ENCODE measurements around the gene DDN. TPM values are rescaled to one million over a fixed set of nuclear protein-coding genes. Genes with fewer than 3 reads are reported as not detected.
A peak's percentile ranks its signal among the peaks of the same experiment; 100 is the strongest.

Gene DDN
- total RNA-seq, 1 donor from 2014 or later: 0.12 TPM

DNA sequence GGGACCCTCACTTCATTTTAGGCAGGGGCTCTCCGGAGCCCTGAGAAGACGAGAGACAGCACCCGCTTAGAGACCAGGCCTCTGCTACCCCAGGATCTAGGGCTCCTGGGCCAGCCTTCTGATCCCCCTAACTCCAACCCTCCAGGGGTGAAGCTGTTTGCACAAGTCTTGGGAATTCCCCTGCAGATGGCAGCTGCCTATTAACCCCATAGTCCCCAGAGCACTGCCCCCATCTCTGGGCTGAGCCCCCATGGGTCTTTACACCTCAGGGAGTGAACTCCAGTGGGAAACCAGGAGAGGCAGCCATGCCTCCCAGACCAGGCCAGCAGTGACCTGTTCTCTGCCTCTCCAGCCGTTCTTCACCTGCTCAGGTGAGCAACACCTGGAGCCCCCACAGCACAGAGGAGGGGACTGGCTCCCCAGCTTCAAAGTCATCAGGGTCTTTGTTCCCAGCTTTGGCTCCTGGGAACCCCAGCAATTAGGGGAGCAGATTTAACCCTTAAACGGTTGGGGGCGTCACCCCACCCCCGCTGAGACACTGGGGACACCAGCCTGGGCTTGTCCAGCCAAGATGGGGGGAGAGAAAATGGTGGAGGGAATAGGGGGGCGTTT is 29.9 kb downstream of the DDN start:
- no peak for DNase-seq (ENCODE audit: extremely low read depth, low read depth, low spot score)

DNA sequence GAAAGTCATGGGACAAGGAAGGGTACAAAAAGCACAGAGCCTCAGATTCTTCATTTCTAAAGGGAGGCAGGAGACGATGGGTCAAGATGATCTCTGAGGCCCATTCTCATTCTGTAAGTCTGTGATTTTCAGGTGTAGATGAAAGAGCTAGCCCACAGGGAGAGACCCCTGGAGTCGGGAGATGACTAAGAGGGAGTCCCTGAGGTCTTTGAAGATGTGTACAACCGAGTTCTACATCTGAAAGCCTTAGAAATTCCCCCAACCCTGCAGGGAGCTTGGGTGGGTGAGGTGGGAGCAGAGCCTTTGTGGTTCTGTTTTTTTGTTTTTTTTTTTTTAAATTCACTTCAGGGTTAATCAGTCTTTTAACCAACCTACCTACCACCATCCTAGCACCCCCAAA is 30.7 kb downstream of the DDN start:
- no peak for DNase-seq (ENCODE audit: extremely low read depth, low read depth, low spot score)

DNA sequence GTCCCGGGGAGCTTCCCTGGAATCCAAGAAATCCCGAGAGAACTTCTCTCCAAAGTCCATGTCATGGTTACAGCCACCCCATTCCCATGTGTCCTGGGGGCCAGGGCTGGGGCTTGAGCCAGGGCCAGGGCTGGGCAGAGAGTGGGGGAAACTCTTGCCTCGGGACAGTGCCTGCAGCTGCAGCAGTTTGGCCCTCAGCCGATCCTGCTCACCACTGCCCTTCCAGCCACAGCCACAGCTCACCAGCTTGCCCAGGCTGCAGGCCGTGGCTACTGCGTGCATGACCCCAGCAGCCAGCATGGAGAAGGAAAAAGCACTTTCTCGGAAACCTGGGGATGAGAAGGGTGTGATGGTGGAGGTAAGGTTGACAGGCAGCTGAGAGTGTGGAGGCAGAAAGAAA is 31.2 kb downstream of the DDN start:
- DNase-seq (ENCODE audit: extremely low read depth, low read depth, low spot score): no peak

GRCh38 chr12:48966177-48966895 is 32.8 kb downstream of the DDN start:
- no peak for DNase-seq (ENCODE audit: extremely low read depth, low read depth, low spot score)

- DNase-seq (ENCODE audit: extremely low read depth, low read depth, low spot score): no peak
These were observed 33.8 kb downstream of the DDN start for GRCh38 chr12:48965298-48965838.

DNA sequence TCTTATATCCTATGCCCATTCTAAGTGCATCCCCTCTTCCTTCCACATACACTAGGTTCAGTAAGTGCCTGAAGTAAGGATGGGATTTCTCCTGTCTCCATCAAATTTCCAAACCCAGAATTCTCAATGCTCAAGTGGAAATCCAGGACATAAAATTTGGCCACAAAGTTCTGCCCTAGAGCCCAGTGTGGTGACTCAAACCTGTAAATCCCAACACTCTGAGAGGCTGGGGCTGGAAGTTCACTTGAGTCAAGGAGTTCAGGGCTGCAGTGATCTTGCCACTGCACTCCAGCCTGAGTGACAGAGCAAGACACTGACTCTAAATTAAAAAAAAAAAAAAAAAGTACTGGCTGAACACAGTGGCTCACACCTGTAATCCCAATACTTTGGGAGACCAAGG is 37.4 kb downstream of the DDN start:
- DNase-seq (ENCODE audit: extremely low read depth, low read depth, low spot score): no peak

DNA sequence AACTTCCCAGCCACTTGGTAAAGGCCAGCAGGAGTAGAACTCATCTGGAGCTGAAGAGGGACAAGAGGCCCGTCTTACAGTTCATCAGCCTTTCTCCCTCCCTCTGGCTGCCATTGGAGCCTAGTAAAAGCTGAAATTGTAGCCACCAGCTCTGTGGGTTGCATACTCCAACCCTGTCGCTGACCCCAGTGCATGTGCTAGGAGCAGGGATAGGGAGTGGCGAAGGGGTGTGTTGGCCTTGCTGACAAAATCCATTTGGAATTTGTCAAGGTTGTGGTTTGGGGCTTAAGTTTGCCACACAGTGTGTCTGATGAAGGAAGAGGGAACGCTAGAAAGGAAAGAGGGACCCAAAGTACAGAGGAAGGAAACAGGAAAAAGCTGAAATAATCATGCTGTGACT is 37.8 kb downstream of the DDN start:
- no peak for DNase-seq (ENCODE audit: extremely low read depth, low read depth, low spot score)

DNA sequence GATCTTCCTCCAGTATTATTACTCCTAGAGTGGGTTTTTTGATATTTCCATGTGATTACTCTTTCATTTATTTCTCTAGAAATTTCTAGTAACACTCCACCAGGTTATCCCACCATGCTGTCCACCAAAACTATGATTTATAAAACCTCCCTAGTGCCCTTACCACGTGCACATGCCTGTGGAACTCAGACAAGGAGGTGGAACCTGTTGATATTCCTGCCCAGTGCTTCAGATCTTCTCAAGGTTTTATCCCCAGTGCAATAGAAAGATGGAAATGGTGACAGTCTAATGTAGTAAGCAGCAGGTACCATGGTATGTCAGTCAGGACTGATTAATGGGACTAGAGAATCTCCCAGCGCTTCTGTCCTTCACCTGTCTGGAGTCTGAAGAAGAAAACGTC is 38.3 kb downstream of the DDN start:
- DNase-seq (ENCODE audit: extremely low read depth, low read depth, low spot score): no peak

DNA sequence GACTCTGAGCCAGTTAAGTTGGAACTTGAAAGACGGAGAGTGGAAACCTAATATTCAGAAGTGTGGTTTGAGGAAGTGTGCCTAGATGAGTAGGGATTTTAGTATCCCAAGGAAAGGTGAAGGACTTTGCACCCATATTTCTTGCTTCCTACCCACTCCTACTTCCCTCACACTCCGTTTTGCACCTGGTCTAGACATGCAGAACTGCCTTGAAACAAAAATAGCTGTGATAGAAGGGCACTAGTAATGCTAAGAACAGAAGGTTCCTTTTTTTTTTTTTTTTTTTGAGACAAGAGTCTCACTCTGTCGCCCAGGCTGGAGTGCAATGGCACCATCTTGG is 41.2 kb downstream of the DDN start:
- DNase-seq (ENCODE audit: extremely low read depth, low read depth, low spot score): no peak

- no peak for DNase-seq (ENCODE audit: extremely low read depth, low read depth, low spot score)
These were observed 41.8 kb downstream of the DDN start, which contains the start of gene ARF3 for GRCh38 chr12:48957141-48958048. Gene ARF3, minus strand, starts transcription at chr12:48957487. Its CDS starts 16,392 bp downstream, at chr12:48941095.

- DNase-seq (ENCODE audit: extremely low read depth, low read depth, low spot score): peak; percentile 78
These were observed 42.7 kb downstream of the DDN start for GRCh38 chr12:48956279-48957140.

DNA sequence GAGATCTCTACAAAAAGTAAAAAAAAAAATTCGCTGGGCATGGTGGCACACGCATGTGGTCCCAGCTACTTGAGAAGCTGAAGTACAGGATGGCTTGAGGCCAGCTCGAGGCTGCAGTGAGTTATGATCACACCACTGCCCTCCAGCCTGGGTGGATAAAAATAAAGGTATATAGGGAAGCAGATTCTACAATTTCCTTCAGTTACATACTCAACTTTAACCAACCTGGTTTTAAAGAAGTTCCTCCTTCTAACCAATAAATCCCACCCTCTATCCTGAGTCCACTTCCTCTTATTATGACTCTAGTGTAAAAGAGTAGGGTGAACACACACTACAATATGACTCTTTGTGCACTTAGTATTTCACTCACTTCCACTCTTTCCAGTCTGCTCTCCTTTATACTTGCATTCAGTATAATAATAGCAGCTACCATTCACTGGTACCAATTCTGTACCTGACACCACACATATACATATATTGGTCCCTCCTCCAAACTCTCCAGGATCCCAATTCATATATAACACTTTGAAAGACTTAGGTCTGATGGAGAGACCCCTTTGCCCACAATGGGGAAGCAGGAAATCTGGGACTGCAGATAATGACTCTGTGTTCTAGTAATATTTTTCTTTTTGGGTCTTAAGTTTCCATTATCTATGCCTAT is 44.2 kb downstream of the DDN start:
- no peak for DNase-seq (ENCODE audit: extremely low read depth, low read depth, low spot score)

GRCh38 chr12:48954061-48954460 is 45.1 kb downstream of the DDN start:
- DNase-seq (ENCODE audit: extremely low read depth, low read depth, low spot score): no peak

DNA sequence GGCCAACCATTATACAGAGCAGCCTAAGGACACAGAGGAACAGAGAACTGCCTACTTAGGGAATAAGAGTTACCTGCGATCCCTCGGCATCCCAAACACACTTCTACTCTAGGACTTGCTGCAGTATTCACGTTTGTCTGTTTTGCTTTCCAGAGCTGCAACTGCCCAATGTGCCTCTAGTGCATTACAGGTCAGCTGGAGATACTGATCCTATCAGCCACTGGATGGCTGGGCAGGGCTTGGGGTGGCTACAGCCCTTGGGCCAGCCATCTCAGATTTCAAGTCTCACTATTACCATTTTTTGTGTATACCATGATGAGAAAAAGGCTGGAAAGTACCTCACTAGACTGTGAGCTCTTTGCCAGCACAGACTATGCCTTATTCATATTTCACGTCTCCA is 46.5 kb downstream of the DDN start:
- DNase-seq (ENCODE audit: extremely low read depth, low read depth, low spot score): no peak

DNA sequence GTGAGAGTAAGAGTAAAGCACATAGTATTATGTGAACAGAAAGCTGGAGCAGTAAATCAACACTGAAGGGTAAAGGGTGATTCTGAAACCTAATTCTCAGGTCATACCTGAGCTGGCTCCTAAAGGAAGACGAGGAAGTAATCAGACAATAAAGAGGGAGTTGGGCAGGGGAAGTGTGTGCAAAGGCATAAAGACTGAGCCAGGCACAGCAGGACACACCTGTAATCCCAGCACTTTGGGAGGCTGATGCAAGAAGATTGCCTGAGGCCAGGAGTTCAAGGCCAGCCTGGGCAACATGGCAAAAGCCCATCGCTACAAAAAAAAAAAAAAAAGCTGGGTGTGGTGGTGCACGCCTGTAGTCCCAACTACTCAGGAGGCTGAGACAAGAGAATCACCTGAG is 51.4 kb downstream of the DDN start:
- no peak for DNase-seq (ENCODE audit: extremely low read depth, low read depth, low spot score)

GRCh38 chr12:48946943-48947342 is 52.2 kb downstream of the DDN start:
- no peak for DNase-seq (ENCODE audit: extremely low read depth, low read depth, low spot score)

DNA sequence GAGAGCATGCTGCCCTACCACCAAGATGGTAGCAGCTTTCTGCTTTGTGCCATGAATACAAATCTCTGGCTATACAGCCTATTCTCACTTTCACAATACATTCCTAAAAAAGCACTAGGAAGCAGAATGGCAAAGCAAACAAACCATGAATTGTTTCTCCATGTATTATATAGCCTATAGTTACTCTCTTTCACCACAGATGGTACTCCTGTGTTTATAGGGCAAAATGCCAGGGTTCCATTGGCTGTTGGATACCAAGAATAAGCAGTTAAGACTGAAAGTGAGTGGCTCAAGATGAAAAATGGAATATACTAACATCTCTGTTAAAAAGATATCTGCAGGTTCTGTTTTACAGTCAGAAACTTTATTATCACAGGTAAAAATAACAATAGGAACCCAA is 53.0 kb downstream of the DDN start:
- DNase-seq (ENCODE audit: extremely low read depth, low read depth, low spot score): no peak

Data from glomerular endothelial cell (primary cell).